ENCODE data around the gene TMEM87B.

The TMEM87B gene, protein sequence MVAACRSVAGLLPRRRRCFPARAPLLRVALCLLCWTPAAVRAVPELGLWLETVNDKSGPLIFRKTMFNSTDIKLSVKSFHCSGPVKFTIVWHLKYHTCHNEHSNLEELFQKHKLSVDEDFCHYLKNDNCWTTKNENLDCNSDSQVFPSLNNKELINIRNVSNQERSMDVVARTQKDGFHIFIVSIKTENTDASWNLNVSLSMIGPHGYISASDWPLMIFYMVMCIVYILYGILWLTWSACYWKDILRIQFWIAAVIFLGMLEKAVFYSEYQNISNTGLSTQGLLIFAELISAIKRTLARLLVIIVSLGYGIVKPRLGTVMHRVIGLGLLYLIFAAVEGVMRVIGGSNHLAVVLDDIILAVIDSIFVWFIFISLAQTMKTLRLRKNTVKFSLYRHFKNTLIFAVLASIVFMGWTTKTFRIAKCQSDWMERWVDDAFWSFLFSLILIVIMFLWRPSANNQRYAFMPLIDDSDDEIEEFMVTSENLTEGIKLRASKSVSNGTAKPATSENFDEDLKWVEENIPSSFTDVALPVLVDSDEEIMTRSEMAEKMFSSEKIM

DNA sequence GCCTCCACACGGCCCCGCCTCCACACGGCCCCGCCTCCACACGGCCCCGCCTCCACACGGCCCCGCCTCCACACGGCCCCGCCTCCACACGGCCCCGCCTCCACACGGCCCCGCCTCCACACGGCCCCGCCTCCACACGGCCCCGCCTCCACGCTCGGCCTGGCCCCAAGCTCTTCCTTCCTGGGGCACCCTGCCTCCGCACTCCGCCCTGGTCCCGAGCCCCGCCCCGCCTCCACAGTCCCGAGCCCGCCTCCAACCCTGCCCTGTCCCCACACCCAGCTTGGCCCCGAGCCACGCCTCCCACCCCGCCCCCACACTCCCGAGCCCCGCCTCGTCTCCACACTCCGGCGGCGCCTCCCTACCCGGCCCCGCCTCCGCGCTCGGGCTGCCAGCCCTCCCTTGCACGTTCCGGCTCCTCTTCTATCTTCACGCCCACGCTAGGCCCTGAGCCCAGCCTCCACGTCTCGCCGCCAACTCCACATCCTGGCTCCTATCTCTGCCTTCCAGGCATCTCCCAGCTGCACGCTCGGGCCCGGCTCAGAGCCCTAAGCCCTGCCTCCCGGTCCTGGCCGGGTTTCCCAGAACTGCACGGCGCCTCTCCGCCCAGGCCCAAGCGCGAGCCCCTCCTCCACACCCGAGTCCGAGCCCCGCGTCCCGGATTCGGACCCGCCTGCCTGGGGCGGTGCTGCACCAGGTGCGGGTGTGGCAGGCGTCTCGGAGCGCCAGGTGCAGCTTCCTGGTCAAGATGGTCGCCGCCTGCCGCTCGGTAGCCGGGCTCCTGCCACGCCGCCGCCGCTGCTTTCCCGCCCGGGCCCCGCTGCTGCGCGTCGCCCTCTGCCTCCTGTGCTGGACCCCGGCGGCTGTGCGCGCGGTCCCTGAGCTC, at the start of gene TMEM87B:
TSS of gene TMEM87B (plus strand) at position 423 of the 883 bp plus-strand sequence. CDS start at position 746, 323 bp downstream.
- FAIRE-seq (no peak), DNase-seq (ENCODE audit: insufficient read length, low spot score) (peak; percentile 68)
- TF ChIP-seq, protein P1, sequence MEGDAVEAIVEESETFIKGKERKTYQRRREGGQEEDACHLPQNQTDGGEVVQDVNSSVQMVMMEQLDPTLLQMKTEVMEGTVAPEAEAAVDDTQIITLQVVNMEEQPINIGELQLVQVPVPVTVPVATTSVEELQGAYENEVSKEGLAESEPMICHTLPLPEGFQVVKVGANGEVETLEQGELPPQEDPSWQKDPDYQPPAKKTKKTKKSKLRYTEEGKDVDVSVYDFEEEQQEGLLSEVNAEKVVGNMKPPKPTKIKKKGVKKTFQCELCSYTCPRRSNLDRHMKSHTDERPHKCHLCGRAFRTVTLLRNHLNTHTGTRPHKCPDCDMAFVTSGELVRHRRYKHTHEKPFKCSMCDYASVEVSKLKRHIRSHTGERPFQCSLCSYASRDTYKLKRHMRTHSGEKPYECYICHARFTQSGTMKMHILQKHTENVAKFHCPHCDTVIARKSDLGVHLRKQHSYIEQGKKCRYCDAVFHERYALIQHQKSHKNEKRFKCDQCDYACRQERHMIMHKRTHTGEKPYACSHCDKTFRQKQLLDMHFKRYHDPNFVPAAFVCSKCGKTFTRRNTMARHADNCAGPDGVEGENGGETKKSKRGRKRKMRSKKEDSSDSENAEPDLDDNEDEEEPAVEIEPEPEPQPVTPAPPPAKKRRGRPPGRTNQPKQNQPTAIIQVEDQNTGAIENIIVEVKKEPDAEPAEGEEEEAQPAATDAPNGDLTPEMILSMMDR (IDR thresholded peaks at IDR 0.05; ENCODE audit: insufficient read depth, missing control alignments), result no peak

DNA sequence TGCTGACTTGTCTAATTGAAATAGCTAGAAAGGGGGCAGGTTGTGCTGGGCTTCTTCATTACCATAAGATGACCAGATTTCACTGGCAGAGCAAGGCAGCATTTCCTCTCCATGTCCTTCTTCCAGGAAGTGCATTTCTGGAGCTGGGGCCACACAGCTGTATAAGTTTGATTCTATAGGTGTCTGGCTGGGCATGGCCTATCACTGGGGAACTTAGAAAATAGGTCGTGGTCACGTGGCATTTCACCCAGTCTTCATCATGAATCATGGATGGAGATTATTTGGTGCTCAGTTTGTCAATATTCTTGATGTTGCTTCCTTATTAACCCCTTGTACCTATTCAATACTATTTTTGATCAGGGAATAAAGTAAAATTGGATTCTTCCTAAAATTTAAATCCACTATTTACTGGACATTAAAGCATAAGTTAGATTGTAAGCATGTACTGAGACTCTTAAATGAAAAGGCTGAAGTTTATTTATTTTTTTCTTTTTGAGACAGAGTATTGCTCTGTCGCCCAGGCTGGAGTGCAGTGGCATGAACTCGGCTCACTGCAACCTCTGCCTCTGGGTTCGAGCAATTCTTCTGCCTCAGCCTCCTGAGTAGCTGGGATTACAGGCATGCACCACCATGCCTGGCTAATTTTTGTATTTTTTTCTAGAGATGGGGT, 49.5 kb upstream of the TMEM87B start:
- no peak for FAIRE-seq
- DNase-seq (ENCODE audit: insufficient read length, low spot score), result no peak
- TF ChIP-seq, protein P1 (IDR thresholded peaks at IDR 0.05; ENCODE audit: insufficient read depth, missing control alignments), result no peak

GRCh38 chr2:112006076-112006410, 49.0 kb upstream of the TMEM87B start:
- DNase-seq (ENCODE audit: insufficient read length, low spot score) (no peak), FAIRE-seq (no peak)
- TF ChIP-seq, protein P1 (IDR thresholded peaks at IDR 0.05; ENCODE audit: insufficient read depth, missing control alignments), result no peak

GRCh38 chr2:112007493-112007892, 47.6 kb upstream of the TMEM87B start:
- FAIRE-seq (no peak), DNase-seq (ENCODE audit: insufficient read length, low spot score) (no peak)
- TF ChIP-seq, protein P1 (IDR thresholded peaks at IDR 0.05; ENCODE audit: insufficient read depth, missing control alignments), result no peak

GRCh38 chr2:112008910-112009485, 46.1 kb upstream of the TMEM87B start:
- FAIRE-seq (no peak), DNase-seq (ENCODE audit: insufficient read length, low spot score) (no peak)
- TF ChIP-seq, protein P1 (IDR thresholded peaks at IDR 0.05; ENCODE audit: insufficient read depth, missing control alignments), result no peak

GRCh38 chr2:112010751-112011150, 44.3 kb upstream of the TMEM87B start:
- TF ChIP-seq, protein P1 (IDR thresholded peaks at IDR 0.05; ENCODE audit: insufficient read depth, missing control alignments), result no peak
- DNase-seq (ENCODE audit: insufficient read length, low spot score), result no peak

More at GRCh38 chr2:112010751-112011150, 44.3 kb upstream of the TMEM87B start:
- FAIRE-seq, result no peak

All from D721Med (cell line).